Choroid plexus epithelial cell (primary cell): ENCODE data around the gene LRRC43.

ENCODE experiments used
- DNase-seq: peaks from one replicate; pipeline ENCODE4 v3.0.0-alpha.2; 2010; ENCODE audit warnings: low read depth
- H3K4me3 ChIP-seq: 2 replicates; pipeline ENCODE4 v1.5.1; 2011; ENCODE audit warnings: low read depth, mild to moderate bottlenecking, control low read depth, low read length, moderate library complexity
- TF ChIP-seq, protein P1 (sequence below): conservative IDR thresholded peaks from 2 replicates; pipeline ENCODE4 v1.5.1; 2011; ENCODE audit warnings: low read depth, mild to moderate bottlenecking, control low read depth, inconsistent platforms, low read length, moderate library complexity

LRRC43 gene

DNA sequence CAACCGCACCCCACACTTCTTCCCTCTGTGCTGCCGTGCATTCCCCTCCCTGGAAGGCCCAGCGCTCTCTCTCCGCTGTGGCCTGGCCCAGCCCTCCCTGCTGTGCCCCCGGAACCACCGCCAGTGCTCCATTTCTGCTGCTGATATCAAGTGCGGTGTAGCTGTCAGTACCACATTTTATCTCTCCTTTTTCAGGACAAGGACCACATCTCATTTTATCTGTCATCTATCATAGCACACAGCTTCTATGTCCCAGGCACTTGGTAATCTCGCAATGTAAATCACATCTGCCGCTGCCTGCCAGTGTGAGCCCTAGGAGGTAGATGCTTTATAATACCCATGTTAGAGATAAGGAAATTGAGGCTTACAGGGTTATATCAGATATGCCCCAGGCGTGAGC lies 27.2 kb upstream of the LRRC43 start:
- H3K4me3 ChIP-seq, result no peak overlapping the region
- TF ChIP-seq, protein P1, sequence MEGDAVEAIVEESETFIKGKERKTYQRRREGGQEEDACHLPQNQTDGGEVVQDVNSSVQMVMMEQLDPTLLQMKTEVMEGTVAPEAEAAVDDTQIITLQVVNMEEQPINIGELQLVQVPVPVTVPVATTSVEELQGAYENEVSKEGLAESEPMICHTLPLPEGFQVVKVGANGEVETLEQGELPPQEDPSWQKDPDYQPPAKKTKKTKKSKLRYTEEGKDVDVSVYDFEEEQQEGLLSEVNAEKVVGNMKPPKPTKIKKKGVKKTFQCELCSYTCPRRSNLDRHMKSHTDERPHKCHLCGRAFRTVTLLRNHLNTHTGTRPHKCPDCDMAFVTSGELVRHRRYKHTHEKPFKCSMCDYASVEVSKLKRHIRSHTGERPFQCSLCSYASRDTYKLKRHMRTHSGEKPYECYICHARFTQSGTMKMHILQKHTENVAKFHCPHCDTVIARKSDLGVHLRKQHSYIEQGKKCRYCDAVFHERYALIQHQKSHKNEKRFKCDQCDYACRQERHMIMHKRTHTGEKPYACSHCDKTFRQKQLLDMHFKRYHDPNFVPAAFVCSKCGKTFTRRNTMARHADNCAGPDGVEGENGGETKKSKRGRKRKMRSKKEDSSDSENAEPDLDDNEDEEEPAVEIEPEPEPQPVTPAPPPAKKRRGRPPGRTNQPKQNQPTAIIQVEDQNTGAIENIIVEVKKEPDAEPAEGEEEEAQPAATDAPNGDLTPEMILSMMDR, result no peak

DNA sequence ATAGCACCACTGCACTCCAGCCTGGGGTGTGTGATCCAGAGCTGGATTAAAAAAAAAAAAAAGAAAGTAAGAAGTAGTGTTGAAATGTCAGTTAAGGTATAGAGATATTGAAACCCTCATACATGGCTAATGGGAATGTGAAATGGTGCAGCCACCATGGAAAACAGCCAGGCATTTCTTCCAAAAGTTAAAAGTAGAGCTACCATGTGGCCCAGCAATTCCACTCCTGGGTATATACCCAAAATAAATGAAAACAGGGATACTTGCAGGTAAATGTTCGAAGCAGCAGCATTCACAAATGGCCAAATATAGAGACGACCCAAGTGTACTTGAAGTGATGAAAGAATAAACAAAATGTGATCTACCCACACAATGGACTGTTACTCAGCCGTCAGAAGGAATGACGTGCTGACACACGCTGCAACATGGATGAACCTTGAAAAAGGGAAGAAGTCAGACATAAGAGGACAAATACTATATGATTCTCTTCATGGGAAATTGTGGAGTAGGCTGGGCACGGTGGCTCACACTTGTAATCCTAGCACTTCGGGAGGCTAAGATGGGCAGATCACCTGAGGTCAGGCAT lies 24.1 kb upstream of the LRRC43 start:
- no peak for DNase-seq
- TF ChIP-seq, protein P1, result no peak
- no peak overlapping the region for H3K4me3 ChIP-seq

More for the DNA sequence above, 27.2 kb upstream of the LRRC43 start:
- no peak for DNase-seq

DNA sequence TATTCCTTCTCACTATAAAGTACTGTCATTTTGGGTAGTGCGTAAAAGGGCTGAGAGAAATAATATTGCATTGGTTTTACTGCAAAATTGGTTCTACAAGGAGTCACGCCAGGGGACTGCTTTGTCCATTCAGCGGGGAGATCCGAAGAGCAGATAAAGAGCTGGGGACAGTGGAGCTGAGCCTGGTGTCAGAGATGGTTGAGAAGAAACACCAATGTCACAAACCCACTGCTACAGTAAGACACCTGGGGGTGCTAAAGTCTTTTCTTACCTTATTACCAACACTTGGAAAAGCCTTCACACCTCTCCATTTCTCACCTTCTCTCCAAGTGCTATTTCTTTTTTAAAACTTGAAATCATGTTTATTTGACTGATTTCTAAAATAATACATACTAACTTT lies 23.0 kb upstream of the LRRC43 start:
- TF ChIP-seq, protein P1, result no peak
- DNase-seq, result no peak

DNA sequence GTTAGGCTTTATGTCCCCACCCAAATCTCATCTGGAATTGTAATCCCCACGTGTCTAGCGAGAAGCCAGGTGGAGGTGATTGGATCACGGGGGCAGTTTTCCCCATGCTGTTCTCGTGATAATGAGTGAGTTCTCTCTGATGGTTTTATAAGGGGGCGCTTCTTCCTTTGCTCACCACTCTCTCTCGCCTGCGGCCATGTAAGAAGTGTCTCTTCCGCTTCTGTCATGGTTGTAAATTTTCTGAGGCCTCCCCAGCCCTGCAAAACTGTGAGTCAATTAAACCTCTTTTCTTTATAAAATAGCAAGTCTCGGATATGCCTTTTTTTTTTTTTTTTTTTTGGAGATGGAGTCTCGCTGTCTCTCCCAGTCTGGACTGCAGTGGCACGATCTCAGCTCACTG lies 22.2 kb upstream of the LRRC43 start:
- TF ChIP-seq, protein P1, result no peak
- H3K4me3 ChIP-seq, result no peak overlapping the region
- DNase-seq, result no peak

More for the DNA sequence above, 23.0 kb upstream of the LRRC43 start:
- no peak overlapping the region for H3K4me3 ChIP-seq

DNA sequence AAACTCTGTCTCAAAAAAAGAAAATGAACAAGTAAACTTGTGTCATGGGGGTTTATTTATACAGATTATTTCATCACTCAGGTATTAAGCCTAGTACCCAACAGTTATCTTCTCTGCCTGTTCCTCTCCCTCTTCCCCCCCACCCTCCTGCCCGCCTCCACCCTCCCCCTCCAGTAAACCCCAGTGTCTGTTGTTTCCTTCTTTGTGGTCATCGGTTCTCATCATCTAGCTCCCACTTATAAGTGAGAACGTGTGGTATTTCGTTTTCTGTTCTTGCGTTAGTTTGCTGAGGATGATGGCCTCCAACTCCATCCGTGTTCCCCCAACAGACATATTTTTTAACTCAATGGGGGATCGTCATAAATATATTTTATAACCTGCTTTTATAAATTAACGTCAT lies 21.2 kb upstream of the LRRC43 start:
- no peak for DNase-seq
- TF ChIP-seq, protein P1, result no peak
- H3K4me3 ChIP-seq, result no peak overlapping the region

DNA sequence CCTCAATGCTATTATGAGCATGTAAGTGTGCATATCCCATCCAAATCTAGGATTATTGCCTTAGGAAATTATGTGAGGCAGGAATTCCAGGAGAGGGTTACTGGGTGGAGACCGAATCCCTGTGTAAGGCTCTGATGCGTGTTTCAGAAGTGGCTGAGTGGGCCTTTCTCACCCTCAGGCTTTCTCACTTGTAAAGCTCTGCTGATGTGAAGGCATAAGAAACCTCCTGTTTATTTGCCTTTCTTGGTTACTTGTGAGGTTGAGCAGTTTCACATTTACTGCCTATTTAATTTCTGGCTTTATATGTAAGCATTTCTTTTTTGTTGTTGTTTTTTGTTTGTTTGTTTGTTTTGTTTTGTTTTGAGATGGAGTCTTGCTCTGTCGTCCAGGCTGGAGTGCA lies 19.9 kb upstream of the LRRC43 start:
- TF ChIP-seq, protein P1, result no peak
- no peak for DNase-seq
- no peak overlapping the region for H3K4me3 ChIP-seq
